ENCODE data around the gene KIFC1.
"Not testable (repeated sequence)": the region's sequence is repeated elsewhere in the genome, so short reads cannot be mapped to it uniquely, and the experiment has no call there.

The KIFC1 gene

DNA sequence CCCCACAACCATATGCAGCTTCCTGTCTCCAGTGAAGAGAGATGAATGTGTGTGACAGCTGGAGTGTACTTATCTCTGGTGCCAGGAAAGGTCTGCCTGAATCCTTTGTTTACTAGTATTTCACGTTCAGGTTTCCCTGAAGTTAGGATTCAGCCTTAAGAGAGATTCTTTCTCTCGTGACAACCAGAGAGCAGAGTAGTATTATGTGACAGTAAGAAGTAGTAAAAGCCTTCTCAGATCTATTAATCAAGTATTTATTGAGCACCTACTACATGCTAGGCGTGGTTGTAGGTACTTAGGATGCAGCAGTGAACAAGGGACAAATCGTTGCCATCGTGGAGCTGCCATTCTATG lies 949 bp downstream of the KIFC1 start:
- peak overlapping the region; percentile 91 to 95 (median 94) for H3K4me3 Mint-ChIP-seq
- peaks cover 28% of the 10 kb centered on the region for H3K4me1 Mint-ChIP-seq
- no peaks in the 10 kb centered on the region for H3K9me3 Mint-ChIP-seq
- TF ChIP-seq, protein P1, sequence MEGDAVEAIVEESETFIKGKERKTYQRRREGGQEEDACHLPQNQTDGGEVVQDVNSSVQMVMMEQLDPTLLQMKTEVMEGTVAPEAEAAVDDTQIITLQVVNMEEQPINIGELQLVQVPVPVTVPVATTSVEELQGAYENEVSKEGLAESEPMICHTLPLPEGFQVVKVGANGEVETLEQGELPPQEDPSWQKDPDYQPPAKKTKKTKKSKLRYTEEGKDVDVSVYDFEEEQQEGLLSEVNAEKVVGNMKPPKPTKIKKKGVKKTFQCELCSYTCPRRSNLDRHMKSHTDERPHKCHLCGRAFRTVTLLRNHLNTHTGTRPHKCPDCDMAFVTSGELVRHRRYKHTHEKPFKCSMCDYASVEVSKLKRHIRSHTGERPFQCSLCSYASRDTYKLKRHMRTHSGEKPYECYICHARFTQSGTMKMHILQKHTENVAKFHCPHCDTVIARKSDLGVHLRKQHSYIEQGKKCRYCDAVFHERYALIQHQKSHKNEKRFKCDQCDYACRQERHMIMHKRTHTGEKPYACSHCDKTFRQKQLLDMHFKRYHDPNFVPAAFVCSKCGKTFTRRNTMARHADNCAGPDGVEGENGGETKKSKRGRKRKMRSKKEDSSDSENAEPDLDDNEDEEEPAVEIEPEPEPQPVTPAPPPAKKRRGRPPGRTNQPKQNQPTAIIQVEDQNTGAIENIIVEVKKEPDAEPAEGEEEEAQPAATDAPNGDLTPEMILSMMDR (IDR thresholded peaks at IDR 0.05; ENCODE audit: unreplicated experiment in 3 of 3): no peak
- H3K27ac Mint-ChIP-seq: peak overlapping the region; percentile 57 to 91 (median 77)
- no peaks in the 10 kb centered on the region for H3K27me3 Mint-ChIP-seq (ENCODE audit: low read depth)
- peaks cover 7% of the 10 kb centered on the region for H3K36me3 Mint-ChIP-seq (ENCODE audit: low read depth)

DNA sequence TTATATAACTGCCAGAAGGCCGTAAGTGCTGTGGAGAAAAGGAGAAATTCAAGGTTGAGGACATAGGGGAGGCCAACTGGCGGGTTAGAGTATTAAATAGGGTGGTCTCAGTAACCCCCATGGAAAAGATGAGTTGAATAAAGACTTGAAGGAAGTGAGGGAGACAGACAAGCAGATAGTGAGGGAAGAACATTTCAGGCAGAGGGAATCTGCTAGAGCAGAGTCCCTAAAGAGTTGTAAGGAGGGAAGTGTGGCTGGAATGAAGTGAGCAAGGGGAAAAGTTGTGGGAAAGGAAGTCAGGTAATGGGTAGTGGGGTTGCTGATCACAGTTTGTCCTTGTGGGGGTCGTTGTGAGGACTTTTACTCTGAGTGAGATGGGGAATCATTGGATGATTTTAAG lies 1.4 kb downstream of the KIFC1 start:
- Mint-ChIP-seq H3K4me1 (peaks cover 28% of the 10 kb centered on the region), H3K36me3 (ENCODE audit: low read depth) (peaks cover 11% of the 10 kb centered on the region), H3K9me3 (no peaks in the 10 kb centered on the region), H3K27ac (peak overlapping the region; percentile 37 to 91 (median 57)), H3K27me3 (ENCODE audit: low read depth) (no peaks in the 10 kb centered on the region), H3K4me3 (peak overlapping the region; percentile 91 to 95 (median 94))
- TF ChIP-seq, protein P1 (IDR thresholded peaks at IDR 0.05; ENCODE audit: unreplicated experiment in 3 of 3): no peak

DNA sequence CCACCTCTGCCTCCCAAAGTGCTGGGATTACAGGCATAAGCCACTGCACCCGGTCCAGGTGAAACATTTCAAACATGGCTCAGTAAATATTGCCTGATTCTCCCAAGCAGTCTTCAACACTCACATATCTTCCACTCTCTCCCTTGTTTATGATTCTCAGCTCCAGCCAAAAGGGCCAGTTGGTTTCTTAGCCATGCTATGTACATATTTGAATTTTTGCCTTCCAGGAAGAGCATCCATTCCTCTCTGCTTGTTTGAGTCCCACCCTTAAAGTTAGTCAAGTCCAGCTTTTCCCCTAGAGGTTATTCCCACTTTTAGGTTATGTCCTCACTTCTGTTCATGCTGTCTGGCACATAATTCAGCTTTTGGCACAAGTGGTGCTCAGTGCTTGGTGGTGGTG lies 5.9 kb downstream of the KIFC1 start:
- Mint-ChIP-seq H3K36me3 (ENCODE audit: low read depth) (peaks cover 23% of the 10 kb centered on the region), H3K9me3 (no peaks in the 10 kb centered on the region)
- TF ChIP-seq, protein P1 (IDR thresholded peaks at IDR 0.05; ENCODE audit: unreplicated experiment in 3 of 3): no peak

DNA sequence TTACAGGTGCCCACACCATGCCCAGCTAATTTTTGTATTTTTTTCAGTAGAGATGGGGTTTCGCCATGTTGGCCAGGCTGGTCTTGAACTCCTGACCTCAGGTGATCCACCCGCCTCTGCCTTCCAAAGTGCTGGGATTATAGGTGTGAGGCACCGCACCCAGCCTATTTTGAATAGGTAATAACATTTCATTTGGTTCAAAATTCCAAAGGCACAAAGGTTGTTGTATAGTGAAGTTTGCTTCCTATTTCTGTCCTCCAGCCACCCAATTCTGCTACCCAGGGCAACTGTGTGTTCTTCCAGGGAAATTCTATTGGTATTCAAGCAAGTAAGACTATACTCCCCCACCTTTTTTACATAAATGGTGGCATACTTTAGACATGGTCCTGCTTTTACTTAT lies 7.0 kb downstream of the KIFC1 start:
- Mint-ChIP-seq H3K36me3 (ENCODE audit: low read depth) (peaks cover 32% of the 10 kb centered on the region), H3K4me1 (peaks cover 16% of the 10 kb centered on the region)
- not testable (repeated sequence) for H3K4me3 Mint-ChIP-seq; H3K9me3 Mint-ChIP-seq; H3K27ac Mint-ChIP-seq; H3K27me3 Mint-ChIP-seq (ENCODE audit: low read depth)

More for the DNA sequence above, 5.9 kb downstream of the KIFC1 start:
- no peak overlapping the region for H3K27ac Mint-ChIP-seq
- no peak overlapping the region for H3K4me3 Mint-ChIP-seq
- peaks cover 24% of the 10 kb centered on the region for H3K4me1 Mint-ChIP-seq
- no peaks in the 10 kb centered on the region for H3K27me3 Mint-ChIP-seq (ENCODE audit: low read depth)

DNA sequence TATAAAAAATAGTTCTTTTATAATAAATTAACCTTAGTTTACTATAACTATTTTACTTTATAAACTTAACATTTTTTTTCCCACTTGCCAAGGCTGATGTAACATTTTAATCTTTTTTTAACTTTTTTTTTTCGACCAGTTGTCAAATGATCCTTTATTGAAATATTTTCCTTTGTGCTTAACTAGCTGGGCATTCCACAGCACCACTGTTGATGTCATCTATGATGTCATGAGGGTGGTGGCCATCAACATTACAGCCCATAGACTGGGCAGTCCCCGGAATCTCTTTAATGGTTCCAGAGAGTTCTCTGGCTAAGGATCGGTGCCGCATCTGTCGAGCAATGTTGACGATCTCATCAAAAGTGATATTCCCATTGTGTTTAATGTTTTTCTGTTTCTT lies 8.3 kb downstream of the KIFC1 start:
- not testable (repeated sequence) for H3K27me3 Mint-ChIP-seq (ENCODE audit: low read depth); H3K27ac Mint-ChIP-seq; H3K4me3 Mint-ChIP-seq; H3K9me3 Mint-ChIP-seq; H3K4me1 Mint-ChIP-seq
- H3K36me3 Mint-ChIP-seq (ENCODE audit: low read depth): peaks cover 44% of the 10 kb centered on the region

DNA sequence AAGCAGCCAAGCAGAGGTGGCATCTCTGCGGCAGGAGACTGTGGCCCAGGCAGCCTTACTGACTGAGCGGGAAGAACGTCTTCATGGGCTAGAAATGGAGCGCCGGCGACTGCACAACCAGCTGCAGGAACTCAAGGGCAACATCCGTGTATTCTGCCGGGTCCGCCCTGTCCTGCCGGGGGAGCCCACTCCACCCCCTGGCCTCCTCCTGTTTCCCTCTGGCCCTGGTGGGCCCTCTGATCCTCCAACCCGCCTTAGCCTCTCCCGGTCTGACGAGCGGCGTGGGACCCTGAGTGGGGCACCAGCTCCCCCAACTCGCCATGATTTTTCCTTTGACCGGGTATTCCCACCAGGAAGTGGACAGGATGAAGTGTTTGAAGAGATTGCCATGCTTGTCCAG lies 13.3 kb downstream of the KIFC1 start:
- Mint-ChIP-seq H3K27ac (no peak overlapping the region), H3K27me3 (ENCODE audit: low read depth) (no peaks in the 10 kb centered on the region), H3K36me3 (ENCODE audit: low read depth) (peaks cover 47% of the 10 kb centered on the region), H3K9me3 (no peaks in the 10 kb centered on the region), H3K4me3 (no peak overlapping the region), H3K4me1 (peaks cover 2% of the 10 kb centered on the region)
- TF ChIP-seq, protein P1 (IDR thresholded peaks at IDR 0.05; ENCODE audit: unreplicated experiment in 3 of 3): no peak

DNA sequence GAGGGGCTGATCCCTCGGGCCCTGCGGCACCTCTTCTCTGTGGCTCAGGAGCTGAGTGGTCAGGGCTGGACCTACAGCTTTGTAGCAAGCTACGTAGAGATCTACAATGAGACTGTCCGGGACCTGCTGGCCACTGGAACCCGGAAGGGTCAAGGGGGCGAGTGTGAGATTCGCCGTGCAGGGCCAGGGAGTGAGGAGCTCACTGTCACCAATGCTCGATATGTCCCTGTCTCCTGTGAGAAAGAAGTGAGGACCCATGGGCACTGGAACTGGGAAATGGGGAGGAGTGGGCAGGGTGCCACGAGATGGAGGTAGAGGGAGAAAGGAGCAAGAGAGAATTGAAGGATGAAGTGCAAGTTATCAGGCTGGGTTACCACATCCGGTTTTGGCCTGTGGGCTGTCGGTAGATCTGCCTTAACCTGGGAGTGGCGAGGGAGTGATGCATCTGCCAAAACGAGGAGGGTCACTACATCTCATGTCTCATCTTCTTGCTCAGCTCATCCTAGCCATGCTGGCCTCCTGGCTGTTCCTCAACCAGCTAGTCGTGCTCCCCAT lies 13.8 kb downstream of the KIFC1 start:
- Mint-ChIP-seq H3K36me3 (ENCODE audit: low read depth) (peaks cover 41% of the 10 kb centered on the region), H3K4me1 (peaks cover 4% of the 10 kb centered on the region), H3K9me3 (no peaks in the 10 kb centered on the region), H3K27me3 (ENCODE audit: low read depth) (no peaks in the 10 kb centered on the region), H3K27ac (no peak overlapping the region), H3K4me3 (no peak overlapping the region)
- TF ChIP-seq, protein P1 (IDR thresholded peaks at IDR 0.05; ENCODE audit: unreplicated experiment in 3 of 3): no peak
